Measurements from ENCODE around the gene WNT4. TPM values are rescaled to one million over a fixed set of nuclear protein-coding genes. Genes with fewer than 3 reads are reported as not detected.

WNT4 gene
- total RNA-seq, 1 experiment from 2014 or later, result 0.92 TPM

GRCh38 chr1:22111620-22112019 is 31.3 kb downstream of the WNT4 start:
- Histone ChIP-seq H3K27ac (ENCODE audit: low read length) (no peak overlapping the region), H3K9me3 (ENCODE audit: control insufficient read depth, insufficient read depth, low read depth, low read length) (no peaks in the 10 kb centered on the region), H3K4me3 (ENCODE audit: low read depth in 2 of 2, low read length in 2 of 2) (no peak overlapping the region), H3K4me1 (ENCODE audit: control insufficient read depth, insufficient read depth, low read length) (peaks cover 8% of the 10 kb centered on the region), H3K27me3 (ENCODE audit: control insufficient read depth, insufficient read depth, low read length) (no peaks in the 10 kb centered on the region), H3K36me3 (ENCODE audit: control insufficient read depth, insufficient read depth, low read length) (no peaks in the 10 kb centered on the region; the same call in 1 of the 2 replicates)
- POLR2A ChIA-PET, result no interaction called here
- intact Hi-C loops (cut with micrococcal nuclease; ENCODE audit: unreplicated experiment), result no loop called here
- in situ Hi-C loops (cut with HindIII; ENCODE audit: low pct_unique_long_range_greater_than_20kb, low sequenced_read_pairs), result no loop called here
- CTCF ChIA-PET, result no interaction called here
- DNase-seq (ENCODE audit: low read depth, low spot score) (no peak), ATAC-seq (no peak)
- TF ChIP-seq TCF7L2 (IDR thresholded peaks at IDR 0.05; ENCODE audit: low read depth, low read length), result no peak
- TF ChIP-seq, protein P1, sequence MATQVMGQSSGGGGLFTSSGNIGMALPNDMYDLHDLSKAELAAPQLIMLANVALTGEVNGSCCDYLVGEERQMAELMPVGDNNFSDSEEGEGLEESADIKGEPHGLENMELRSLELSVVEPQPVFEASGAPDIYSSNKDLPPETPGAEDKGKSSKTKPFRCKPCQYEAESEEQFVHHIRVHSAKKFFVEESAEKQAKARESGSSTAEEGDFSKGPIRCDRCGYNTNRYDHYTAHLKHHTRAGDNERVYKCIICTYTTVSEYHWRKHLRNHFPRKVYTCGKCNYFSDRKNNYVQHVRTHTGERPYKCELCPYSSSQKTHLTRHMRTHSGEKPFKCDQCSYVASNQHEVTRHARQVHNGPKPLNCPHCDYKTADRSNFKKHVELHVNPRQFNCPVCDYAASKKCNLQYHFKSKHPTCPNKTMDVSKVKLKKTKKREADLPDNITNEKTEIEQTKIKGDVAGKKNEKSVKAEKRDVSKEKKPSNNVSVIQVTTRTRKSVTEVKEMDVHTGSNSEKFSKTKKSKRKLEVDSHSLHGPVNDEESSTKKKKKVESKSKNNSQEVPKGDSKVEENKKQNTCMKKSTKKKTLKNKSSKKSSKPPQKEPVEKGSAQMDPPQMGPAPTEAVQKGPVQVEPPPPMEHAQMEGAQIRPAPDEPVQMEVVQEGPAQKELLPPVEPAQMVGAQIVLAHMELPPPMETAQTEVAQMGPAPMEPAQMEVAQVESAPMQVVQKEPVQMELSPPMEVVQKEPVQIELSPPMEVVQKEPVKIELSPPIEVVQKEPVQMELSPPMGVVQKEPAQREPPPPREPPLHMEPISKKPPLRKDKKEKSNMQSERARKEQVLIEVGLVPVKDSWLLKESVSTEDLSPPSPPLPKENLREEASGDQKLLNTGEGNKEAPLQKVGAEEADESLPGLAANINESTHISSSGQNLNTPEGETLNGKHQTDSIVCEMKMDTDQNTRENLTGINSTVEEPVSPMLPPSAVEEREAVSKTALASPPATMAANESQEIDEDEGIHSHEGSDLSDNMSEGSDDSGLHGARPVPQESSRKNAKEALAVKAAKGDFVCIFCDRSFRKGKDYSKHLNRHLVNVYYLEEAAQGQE (IDR thresholded peaks at IDR 0.05; ENCODE audit: insufficient read depth in 1 of 2, low read depth in 2 of 2, low read length in 1 of 2), result no peak
- TF ChIP-seq, protein P2, sequence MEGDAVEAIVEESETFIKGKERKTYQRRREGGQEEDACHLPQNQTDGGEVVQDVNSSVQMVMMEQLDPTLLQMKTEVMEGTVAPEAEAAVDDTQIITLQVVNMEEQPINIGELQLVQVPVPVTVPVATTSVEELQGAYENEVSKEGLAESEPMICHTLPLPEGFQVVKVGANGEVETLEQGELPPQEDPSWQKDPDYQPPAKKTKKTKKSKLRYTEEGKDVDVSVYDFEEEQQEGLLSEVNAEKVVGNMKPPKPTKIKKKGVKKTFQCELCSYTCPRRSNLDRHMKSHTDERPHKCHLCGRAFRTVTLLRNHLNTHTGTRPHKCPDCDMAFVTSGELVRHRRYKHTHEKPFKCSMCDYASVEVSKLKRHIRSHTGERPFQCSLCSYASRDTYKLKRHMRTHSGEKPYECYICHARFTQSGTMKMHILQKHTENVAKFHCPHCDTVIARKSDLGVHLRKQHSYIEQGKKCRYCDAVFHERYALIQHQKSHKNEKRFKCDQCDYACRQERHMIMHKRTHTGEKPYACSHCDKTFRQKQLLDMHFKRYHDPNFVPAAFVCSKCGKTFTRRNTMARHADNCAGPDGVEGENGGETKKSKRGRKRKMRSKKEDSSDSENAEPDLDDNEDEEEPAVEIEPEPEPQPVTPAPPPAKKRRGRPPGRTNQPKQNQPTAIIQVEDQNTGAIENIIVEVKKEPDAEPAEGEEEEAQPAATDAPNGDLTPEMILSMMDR (IDR thresholded peaks at IDR 0.05), result no peak
- no peak for TF ChIP-seq SIN3A (IDR thresholded peaks at IDR 0.05; ENCODE audit: borderline replicate concordance, insufficient read depth, low read depth, low read length)
- TF ChIP-seq POLR2AphosphoS5 (IDR thresholded peaks at IDR 0.05; ENCODE audit: low read depth, low read length), result no peak
- BruUV-seq (replicated peaks), result no TSS peak

GRCh38 chr1:22111115-22111514 is 31.8 kb downstream of the WNT4 start:
- Histone ChIP-seq H3K36me3 (ENCODE audit: control insufficient read depth, insufficient read depth, low read length) (no peaks in the 10 kb centered on the region; the same call in 1 of the 2 replicates), H3K4me3 (ENCODE audit: low read depth in 2 of 2, low read length in 2 of 2) (no peak overlapping the region), H3K4me1 (ENCODE audit: control insufficient read depth, insufficient read depth, low read length) (peaks cover 8% of the 10 kb centered on the region), H3K27ac (ENCODE audit: low read length) (no peak overlapping the region), H3K27me3 (ENCODE audit: control insufficient read depth, insufficient read depth, low read length) (no peaks in the 10 kb centered on the region), H3K9me3 (ENCODE audit: control insufficient read depth, insufficient read depth, low read depth, low read length) (no peaks in the 10 kb centered on the region)
- intact Hi-C loops (cut with micrococcal nuclease; ENCODE audit: unreplicated experiment) (no loop called here), in situ Hi-C loops (cut with HindIII; ENCODE audit: low pct_unique_long_range_greater_than_20kb, low sequenced_read_pairs) (no loop called here)
- no peak for DNase-seq (ENCODE audit: low read depth, low spot score)
- no peak for TF ChIP-seq SIN3A (IDR thresholded peaks at IDR 0.05; ENCODE audit: borderline replicate concordance, insufficient read depth, low read depth, low read length)
- TF ChIP-seq POLR2AphosphoS5 (IDR thresholded peaks at IDR 0.05; ENCODE audit: low read depth, low read length), result no peak
- TF ChIP-seq TCF7L2 (IDR thresholded peaks at IDR 0.05; ENCODE audit: low read depth, low read length), result no peak
- TF ChIP-seq, protein P1 (IDR thresholded peaks at IDR 0.05; ENCODE audit: insufficient read depth in 1 of 2, low read depth in 2 of 2, low read length in 1 of 2), result no peak
- TF ChIP-seq, protein P2 (IDR thresholded peaks at IDR 0.05), result no peak
- no peak for ATAC-seq
- POLR2A ChIA-PET, result interaction anchor here (0.5 kb wide), 1 partner anchor 201 kb away, joined by 7 read pairs; no protein-coding TSS in a partner anchor
- CTCF ChIA-PET, result no interaction called here
- no TSS peak for BruUV-seq (replicated peaks)
